GM21737 (cell line): ENCODE measurements around the gene PLS1.

Experiments used
- ATAC-seq: cut with Tn5 transposase; IDR thresholded peaks from one replicate; pipeline ENCODE4 v1.9.1; 2021; ENCODE audit warnings: mild to moderate bottlenecking, moderate library complexity; ENCODE audit not compliant: unreplicated experiment

PLS1 gene

GRCh38 chr3:142754494-142754893 is 158.3 kb downstream of the PLS1 start:
- no peak for ATAC-seq
